Epithelial cell of prostate (primary cell): ENCODE data around the gene GPRIN1.

Experiments
- DNase-seq: peaks from one replicate; pipeline ENCODE4 v3.0.0-alpha.2; 2011; ENCODE audit warnings: low read depth, low spot score
- H3K27ac ChIP-seq: fragments of 450-650 bp; 2 replicates; pipeline ENCODE4 v1.5.1; 2017; ENCODE audit warnings: mild to moderate bottlenecking

GPRIN1 gene

DNA sequence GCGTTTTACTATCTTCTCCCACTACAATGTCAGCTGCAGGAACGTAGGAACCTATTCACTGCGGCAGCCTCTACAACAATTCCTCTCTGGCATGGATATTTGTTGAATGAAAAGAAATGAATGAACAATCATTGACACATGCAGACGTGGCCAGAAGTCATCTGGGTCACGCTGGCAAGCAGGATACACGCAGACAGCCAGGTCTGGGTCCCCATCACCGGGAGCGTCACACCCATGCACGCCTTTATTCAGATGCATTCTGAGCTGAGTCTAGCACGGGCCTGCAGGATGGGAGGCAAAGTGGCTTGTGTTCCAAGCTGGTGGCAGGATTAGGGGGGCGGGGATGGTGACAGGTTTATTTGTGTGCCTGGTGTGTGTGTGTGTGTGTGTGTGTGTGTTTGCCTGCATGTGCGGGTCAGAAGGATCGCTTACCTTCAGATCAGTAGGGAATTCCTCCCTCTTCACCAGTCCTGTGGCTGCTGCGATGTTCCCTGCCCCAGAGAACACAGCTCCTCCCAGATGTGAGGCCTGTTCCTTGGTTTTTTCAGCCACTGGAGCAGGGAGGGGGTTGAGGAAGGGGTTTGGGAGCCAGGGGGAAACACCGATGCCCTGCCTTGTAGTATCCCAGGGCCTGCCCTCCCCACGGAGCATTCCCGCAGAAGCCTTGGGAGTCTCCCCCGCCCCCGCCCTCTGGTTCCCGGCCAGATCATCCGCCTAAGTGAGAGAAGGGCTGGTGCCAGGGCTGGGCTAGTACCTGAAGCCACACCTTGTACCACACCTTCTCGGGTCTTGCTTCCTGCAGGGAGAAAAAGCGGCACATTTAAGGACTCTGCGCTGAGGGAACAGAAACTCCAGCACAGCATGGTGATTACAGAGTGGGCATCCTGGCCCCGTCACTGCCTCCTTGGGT lies 16.3 kb upstream of the GPRIN1 start:
- DNase-seq: no peak
- peak overlapping the region; percentile 61 for H3K27ac ChIP-seq

- H3K27ac ChIP-seq: peak overlapping the region; percentile 61
Observed at GRCh38 chr5:176625512-176625911, 15.6 kb upstream of the GPRIN1 start.

DNA sequence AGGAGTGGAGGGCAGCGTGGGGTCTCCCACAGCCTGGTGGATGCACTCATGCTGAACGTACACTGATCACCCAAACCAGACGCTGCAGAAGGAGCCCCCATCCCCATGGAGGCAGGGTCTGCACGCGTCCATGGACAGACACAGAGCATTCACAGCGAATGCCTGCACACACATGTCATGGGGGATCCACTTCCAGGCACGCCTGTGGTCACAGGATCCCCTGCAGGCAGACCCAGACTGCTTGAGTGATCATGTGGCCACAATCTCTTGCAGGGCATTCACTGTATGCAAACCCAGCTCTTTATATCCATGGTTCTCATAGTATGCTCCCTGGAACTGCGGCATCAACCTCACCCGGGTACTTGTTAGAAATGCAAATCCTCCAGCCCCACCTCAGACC lies 15.0 kb upstream of the GPRIN1 start:
- H3K27ac ChIP-seq: no peak overlapping the region
- DNase-seq: no peak

More at GRCh38 chr5:176625512-176625911, 15.6 kb upstream of the GPRIN1 start:
- no peak for DNase-seq

GRCh38 chr5:176624142-176624541 lies 14.2 kb upstream of the GPRIN1 start:
- H3K27ac ChIP-seq: no peak overlapping the region
- DNase-seq: no peak

DNA sequence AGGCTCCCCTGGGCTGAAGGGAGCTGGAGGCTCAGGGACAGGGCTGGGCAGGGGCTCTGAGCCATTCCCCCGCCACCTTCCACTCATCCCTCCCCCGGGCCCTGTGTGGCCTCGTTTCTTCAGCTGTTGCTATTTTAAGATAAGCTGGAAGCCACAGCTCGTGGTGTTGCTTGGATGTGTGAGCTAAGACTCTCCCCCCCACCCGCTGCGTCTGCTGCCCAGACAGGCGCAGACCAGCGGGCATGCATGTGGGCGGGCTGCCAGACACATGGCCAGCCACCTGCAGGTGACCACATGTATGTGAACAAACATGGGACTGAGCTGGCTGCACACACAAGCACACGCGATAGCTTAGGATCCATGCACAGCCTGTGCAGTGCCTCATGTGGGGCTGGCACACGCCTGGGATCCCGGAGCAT lies 11.7 kb upstream of the GPRIN1 start:
- no peak for DNase-seq
- H3K27ac ChIP-seq: no peak overlapping the region

GRCh38 chr5:176620333-176620981 lies 10.5 kb upstream of the GPRIN1 start:
- no peak overlapping the region for H3K27ac ChIP-seq
- DNase-seq: no peak

DNA sequence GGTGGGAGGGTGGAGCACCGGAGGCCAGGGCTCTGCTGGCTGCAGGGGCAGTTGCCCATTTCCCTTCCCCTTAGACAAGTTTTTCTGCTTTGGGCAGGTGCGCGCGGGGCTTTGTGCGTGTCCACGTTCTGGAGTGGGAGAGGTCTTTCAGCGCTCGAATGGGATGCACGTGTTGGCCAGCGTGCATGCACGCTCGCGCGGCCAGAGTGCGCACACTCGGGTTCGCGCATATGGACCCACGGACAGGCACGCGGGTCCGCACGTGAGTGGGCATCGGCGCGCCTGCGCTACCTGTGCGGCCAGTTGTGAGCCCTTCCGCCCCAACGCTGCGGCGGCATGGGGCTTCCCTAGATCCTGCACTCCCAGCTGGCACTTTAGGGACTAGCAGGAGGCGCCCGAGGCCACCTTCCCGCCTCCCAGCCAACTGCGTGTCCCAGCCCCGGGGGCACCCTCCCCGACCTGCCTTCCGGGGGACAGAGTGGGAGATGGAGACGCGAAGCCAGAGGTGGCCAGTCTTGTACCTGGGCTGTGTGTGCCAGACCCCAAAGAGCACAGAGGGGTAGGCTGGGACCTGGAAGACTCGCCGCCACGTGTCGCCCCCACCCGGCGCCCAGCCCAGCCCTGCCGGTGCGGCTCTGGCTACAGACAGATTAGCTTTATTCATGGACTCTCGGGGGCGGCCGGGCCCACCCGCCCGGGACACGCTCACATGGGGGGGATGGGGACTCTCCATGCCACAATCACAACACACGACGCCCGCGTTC lies 9.8 kb upstream of the GPRIN1 start:
- no peak for DNase-seq
- H3K27ac ChIP-seq: no peak overlapping the region

DNA sequence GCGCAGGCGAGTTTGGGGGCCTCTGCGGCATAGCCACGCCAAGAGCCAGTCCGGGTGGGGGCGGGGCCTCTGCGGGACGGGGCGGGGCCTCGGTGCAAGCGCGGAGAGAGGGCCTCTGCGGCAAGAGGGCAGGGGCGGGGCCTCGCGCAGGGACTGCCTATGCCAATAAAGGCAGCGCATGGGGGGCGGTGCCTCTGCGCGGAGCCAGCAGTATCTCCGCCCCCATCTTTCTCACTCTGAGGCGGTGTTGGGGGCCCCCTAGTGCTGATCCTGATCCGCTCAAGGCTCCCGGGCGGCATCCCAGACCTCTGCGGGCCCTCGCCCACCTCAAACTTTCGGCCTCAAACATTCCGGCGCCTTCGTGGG lies 9.2 kb upstream of the GPRIN1 start:
- H3K27ac ChIP-seq: no peak overlapping the region
- peak; percentile 12 for DNase-seq

DNA sequence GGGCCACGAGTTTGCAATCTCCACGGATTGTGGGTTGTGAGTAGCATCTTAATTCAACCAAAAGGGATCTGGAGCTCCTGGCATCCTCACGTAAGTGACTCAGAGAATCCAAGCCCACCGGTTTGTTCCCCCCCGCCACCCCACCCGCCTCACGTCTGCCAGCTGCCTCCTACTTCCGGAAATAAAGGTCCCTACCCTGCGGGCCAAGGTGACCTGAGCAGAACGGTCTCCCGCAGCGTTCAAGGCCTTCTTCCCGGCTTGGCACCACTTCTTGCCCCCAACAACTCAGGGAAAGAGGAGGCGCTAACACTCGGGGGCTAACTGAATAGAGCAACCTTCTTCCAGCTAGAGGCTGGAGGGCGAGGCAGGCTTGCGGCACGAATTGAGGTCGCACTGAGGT lies 8.8 kb upstream of the GPRIN1 start:
- no peak for DNase-seq
- no peak overlapping the region for H3K27ac ChIP-seq

- no peak for DNase-seq
- no peak overlapping the region for H3K27ac ChIP-seq
Observed at GRCh38 chr5:176616511-176616910, 6.6 kb upstream of the GPRIN1 start.

DNA sequence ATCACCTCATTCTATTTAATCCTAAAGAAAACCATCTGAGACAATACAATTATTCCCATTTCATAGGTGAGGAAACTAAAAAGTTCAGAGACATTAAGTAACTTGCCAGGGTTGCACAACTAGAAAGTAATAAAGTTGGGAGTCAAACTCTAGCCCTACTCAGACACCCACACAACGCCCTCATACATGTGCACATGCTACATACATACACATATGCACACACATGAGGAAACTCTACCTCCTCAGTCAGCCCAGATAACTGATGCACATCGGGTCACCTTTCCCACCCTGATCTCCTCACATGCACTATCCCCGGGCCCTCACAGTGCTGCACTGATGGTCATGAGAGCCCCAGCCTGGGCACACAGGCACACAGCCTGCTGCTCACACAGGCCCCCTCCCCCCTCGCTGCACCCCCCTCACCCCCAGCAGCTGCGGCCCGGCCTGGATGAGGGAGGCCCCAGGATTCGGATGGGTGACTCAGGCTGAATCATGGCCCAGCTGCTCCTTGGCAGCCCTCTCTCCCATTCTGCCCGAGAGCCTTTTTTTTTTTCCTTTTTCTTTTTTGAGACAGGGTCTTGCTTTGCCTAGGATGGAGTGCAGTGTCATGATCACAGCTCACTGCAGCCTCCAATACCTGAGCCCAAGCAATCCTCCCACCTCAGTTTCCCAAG lies 5.0 kb upstream of the GPRIN1 start:
- DNase-seq: no peak
- no peak overlapping the region for H3K27ac ChIP-seq

GRCh38 chr5:176612855-176613254 lies 2.9 kb upstream of the GPRIN1 start:
- no peak overlapping the region for H3K27ac ChIP-seq

GRCh38 chr5:176612008-176612407 lies 2.1 kb upstream of the GPRIN1 start:
- H3K27ac ChIP-seq: no peak overlapping the region
- no peak for DNase-seq

More at GRCh38 chr5:176612855-176613254, 2.9 kb upstream of the GPRIN1 start:
- DNase-seq: no peak

DNA sequence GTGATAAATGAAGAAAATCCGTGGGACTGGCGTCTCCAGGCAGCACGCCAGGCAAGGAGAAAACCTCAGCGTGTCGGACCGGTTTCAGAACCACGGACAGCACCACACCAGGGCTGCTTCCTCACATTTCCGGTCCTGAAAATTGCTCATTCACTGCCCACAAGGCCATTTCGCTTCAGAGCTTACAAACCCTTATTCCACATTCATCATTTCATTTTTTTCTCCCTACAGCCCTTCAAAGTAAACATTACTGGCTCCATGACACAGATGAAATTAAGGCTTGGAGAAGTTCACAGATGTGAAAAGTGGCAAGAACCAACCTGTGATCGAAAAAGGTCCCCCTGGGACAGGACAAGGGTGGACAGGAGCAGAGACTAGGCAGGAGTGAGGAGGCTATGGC lies 1.5 kb upstream of the GPRIN1 start:
- peak; percentile 29 for DNase-seq
- no peak overlapping the region for H3K27ac ChIP-seq

DNA sequence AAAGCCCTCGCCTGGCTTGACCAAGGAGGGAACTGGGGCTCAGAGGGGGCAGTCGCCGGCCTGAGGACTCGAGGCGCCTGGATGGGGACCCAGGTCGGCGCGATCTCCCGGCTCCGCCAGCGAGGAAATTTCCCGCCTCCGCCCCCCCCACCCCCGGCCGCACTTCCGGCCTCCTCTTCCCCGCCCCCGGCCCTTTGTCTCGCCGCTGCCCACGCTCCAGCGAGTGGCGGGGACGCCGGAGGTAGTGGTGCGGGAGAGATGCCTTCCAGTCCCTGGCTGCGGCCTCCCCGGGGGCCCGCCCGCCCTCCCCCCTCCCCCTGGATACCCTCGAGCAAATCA lies 448 bp upstream of the GPRIN1 start:
- no peak for DNase-seq
- no peak overlapping the region for H3K27ac ChIP-seq

GRCh38 chr5:176608937-176609723 lies 826 bp downstream of the GPRIN1 start:
- no peak for DNase-seq
- no peak overlapping the region for H3K27ac ChIP-seq

DNA sequence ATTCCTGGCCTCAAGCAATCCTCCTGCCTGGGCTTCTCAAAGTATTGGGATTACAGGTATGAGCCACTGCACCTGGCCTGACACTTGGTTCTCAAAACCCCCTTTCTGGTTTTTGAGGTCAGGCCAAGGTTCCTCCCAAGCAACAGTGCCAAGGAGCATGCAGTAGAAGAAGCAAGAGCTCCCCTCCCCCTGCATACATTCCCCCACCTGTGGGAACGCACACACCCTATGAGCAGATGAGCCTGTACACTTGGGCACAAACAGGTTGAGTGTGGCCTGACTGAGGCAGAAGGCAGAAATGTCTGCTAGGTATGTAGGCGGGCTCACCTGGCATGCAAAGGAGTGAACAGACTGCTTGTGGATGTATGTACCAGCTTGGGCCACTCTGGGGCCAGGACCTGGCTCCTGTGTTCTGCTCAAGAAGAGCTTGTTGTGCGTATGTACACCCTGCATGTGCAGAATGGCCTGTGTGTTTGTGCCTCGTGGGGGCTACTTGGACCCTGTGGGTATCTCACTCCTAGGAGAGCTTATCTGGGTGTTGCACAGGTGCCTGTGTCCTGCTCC lies 1.7 kb downstream of the GPRIN1 start:
- no peak for DNase-seq
- no peak overlapping the region for H3K27ac ChIP-seq

DNA sequence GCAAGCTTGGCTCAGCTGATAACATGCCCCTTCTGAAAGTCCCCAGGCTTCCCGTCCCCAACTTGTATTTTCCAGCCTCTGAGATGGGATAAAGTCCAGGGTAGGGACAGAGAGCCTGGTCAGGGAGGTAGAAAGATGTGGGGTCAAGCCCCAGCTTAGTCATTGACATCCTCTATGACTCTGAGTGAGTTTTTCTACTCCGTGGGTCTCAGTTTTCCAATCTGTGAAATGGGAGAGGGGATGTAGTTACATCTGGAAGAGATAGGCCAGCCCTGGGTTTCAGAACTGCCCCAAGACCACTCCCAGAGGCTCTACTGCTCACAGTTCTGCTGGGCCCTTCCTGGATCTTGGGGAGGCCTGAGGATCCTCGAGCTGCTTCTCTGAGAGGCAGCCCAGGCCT lies 3.1 kb downstream of the GPRIN1 start:
- H3K27ac ChIP-seq: no peak overlapping the region
- DNase-seq: no peak

DNA sequence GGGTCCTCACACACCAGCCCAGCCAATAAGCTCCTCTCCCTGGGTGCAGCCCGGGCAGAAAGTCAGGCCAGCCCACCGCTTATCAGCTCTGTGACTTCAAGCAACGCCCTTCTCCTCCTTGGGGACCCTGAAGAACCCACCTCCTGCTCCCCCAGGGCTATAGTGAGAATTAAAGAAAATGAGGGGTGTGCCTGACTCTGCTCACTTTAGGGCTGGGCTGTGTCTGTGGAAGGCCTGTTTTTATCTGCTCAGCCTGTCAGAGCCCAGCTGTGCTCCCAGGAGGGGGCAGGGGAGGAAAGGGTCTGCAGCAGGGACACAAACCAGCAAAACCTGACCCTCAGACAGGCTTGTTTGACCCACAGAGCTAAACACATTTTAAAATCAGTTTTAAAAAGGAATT lies 3.9 kb downstream of the GPRIN1 start:
- DNase-seq: no peak

More for the DNA sequence above, 3.9 kb downstream of the GPRIN1 start:
- no peak overlapping the region for H3K27ac ChIP-seq
